ENCODE results near the gene EPHA10.

DNA sequence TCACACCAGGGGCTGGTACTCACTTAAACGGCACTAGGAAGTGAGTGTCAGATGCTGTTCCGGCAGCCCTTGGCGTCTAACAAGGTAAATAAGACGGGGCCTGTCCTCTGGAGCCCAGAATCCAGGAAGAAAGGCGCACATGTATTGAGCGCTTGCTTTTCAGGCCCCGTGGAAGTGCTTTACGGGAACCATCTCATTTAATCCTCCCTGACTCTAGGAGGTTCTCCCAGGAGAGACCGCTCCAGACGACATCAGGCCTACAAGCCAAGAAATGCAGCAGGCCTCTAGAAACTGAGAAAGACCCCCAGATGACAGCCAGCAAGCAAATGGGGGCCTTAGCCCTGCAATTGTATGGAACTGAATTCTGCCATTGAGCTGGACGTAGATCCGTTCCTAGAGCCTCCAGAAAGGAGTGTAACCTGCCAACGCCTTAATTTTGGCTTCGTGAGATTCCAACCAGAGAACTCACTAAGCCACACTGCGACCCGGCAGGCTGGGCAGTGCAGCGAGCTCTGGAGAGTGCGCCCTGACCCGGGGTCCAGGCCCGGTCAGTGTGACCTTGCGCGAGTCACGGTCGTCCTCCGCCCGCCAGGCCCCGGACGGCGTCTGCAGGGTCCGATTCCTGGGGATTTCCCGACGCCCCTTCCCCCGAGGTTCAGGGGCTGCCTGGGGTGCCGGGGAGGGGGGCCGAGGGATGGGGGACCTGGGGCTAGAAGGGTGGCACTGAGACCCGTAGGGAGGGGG lies 28.2 kb upstream of the EPHA10 start:
- TF ChIP-seq OSR1 (CRISPR knock-in tag; IDR thresholded peaks at IDR 0.05) (no peak), PPARA (CRISPR knock-in tag; IDR thresholded peaks at IDR 0.05; ENCODE audit: borderline replicate concordance) (no peak)
- TF ChIP-seq, protein P1, sequence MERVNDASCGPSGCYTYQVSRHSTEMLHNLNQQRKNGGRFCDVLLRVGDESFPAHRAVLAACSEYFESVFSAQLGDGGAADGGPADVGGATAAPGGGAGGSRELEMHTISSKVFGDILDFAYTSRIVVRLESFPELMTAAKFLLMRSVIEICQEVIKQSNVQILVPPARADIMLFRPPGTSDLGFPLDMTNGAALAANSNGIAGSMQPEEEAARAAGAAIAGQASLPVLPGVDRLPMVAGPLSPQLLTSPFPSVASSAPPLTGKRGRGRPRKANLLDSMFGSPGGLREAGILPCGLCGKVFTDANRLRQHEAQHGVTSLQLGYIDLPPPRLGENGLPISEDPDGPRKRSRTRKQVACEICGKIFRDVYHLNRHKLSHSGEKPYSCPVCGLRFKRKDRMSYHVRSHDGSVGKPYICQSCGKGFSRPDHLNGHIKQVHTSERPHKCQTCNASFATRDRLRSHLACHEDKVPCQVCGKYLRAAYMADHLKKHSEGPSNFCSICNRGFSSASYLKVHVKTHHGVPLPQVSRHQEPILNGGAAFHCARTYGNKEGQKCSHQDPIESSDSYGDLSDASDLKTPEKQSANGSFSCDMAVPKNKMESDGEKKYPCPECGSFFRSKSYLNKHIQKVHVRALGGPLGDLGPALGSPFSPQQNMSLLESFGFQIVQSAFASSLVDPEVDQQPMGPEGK (CRISPR knock-in tag; IDR thresholded peaks at IDR 0.05; ENCODE audit: borderline replicate concordance) = no peak
- TF ChIP-seq, protein P2, sequence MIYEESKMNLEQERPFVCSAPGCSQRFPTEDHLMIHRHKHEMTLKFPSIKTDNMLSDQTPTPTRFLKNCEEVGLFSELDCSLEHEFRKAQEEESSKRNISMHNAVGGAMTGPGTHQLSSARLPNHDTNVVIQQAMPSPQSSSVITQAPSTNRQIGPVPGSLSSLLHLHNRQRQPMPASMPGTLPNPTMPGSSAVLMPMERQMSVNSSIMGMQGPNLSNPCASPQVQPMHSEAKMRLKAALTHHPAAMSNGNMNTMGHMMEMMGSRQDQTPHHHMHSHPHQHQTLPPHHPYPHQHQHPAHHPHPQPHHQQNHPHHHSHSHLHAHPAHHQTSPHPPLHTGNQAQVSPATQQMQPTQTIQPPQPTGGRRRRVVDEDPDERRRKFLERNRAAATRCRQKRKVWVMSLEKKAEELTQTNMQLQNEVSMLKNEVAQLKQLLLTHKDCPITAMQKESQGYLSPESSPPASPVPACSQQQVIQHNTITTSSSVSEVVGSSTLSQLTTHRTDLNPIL (CRISPR knock-in tag; IDR thresholded peaks at IDR 0.05; ENCODE audit: low read depth) = no peak
